ENCODE results near the gene TTC28.

Gene TTC28

GRCh38 chr22:27999876-28000275, 679.8 kb downstream of the TTC28 start:
- H3K79me1 ChIP-seq (ENCODE audit: low read length), result no peaks in the 10 kb centered on the region
- H3K4ac ChIP-seq (ENCODE audit: low read depth, low read length), result no peak overlapping the region
- no CpG with 5 or more reads among the region's 6 CpGs for WGBS (ENCODE audit: extremely low coverage, insufficient coverage, low lambda C conversion rate)
- H3K36me3 ChIP-seq (ENCODE audit: control insufficient read depth, insufficient read depth, low read length), result no peaks in the 10 kb centered on the region
- H3K56ac ChIP-seq (ENCODE audit: low read length), result no peak overlapping the region
- no peak overlapping the region for H2AK5ac ChIP-seq (ENCODE audit: low read length)
- no peak overlapping the region for H2BK120ac ChIP-seq (ENCODE audit: low read depth, low read length)
- no peak overlapping the region for H4K5ac ChIP-seq (ENCODE audit: low read length)
- no peak overlapping the region for H2BK15ac ChIP-seq (replicated peaks; ENCODE audit: low read depth)
- DNase-seq, result no peak
- no peak overlapping the region for H3K18ac ChIP-seq (ENCODE audit: low read length)
- no peak overlapping the region for H3K4me2 ChIP-seq (ENCODE audit: low read length)
- H3K27ac ChIP-seq (ENCODE audit: low read depth, low read length), result no peak overlapping the region
- H3K4me1 ChIP-seq (ENCODE audit: control insufficient read depth, low read depth, low read length), result no peaks in the 10 kb centered on the region
- H3K9ac ChIP-seq (ENCODE audit: low read length), result no peak overlapping the region
- H3K23ac ChIP-seq (ENCODE audit: low read length), result no peak overlapping the region
- no peak overlapping the region for H2BK5ac ChIP-seq (ENCODE audit: low read length)
- no peak overlapping the region for H4K8ac ChIP-seq (ENCODE audit: low read depth, low read length)
- H3K79me2 ChIP-seq (ENCODE audit: control insufficient read depth, insufficient read depth, low read length), result no peaks in the 10 kb centered on the region
- H3K4me3 ChIP-seq (ENCODE audit: low read length), result no peak overlapping the region
- H3K27me3 ChIP-seq (ENCODE audit: insufficient read depth, low read length, poor library complexity), result no peaks in the 10 kb centered on the region

GRCh38 chr22:27998511-27999410, 680.9 kb downstream of the TTC28 start:
- H3K4ac ChIP-seq (ENCODE audit: low read depth, low read length), result no peak overlapping the region
- WGBS (ENCODE audit: extremely low coverage, insufficient coverage, low lambda C conversion rate), result no CpG with 5 or more reads among the region's 40 CpGs
- no peaks in the 10 kb centered on the region for H3K79me2 ChIP-seq (ENCODE audit: control insufficient read depth, insufficient read depth, low read length)
- H3K36me3 ChIP-seq (ENCODE audit: control insufficient read depth, insufficient read depth, low read length), result no peaks in the 10 kb centered on the region
- H3K23ac ChIP-seq (ENCODE audit: low read length), result no peak overlapping the region
- no peak overlapping the region for H3K27ac ChIP-seq (ENCODE audit: low read depth, low read length)
- DNase-seq, result no peak
- no peaks in the 10 kb centered on the region for H3K4me1 ChIP-seq (ENCODE audit: control insufficient read depth, low read depth, low read length)
- no peak overlapping the region for H3K4me3 ChIP-seq (ENCODE audit: low read length)
- H3K18ac ChIP-seq (ENCODE audit: low read length), result no peak overlapping the region
- no peaks in the 10 kb centered on the region for H3K27me3 ChIP-seq (ENCODE audit: insufficient read depth, low read length, poor library complexity)
- H3K9ac ChIP-seq (ENCODE audit: low read length), result no peak overlapping the region
- no peak overlapping the region for H3K4me2 ChIP-seq (ENCODE audit: low read length)
- no peak overlapping the region for H3K56ac ChIP-seq (ENCODE audit: low read length)
- no peak overlapping the region for H2BK5ac ChIP-seq (ENCODE audit: low read length)
- H4K5ac ChIP-seq (ENCODE audit: low read length), result no peak overlapping the region
- no peaks in the 10 kb centered on the region for H3K79me1 ChIP-seq (ENCODE audit: low read length)
- no peak overlapping the region for H2BK120ac ChIP-seq (ENCODE audit: low read depth, low read length)
- H2BK15ac ChIP-seq (replicated peaks; ENCODE audit: low read depth), result no peak overlapping the region
- no peak overlapping the region for H4K8ac ChIP-seq (ENCODE audit: low read depth, low read length)
- no peak overlapping the region for H2AK5ac ChIP-seq (ENCODE audit: low read length)

GRCh38 chr22:27997538-27997937, 682.1 kb downstream of the TTC28 start:
- Histone ChIP-seq H3K27ac (ENCODE audit: low read depth, low read length) (no peak overlapping the region), H3K4ac (ENCODE audit: low read depth, low read length) (no peak overlapping the region), H3K56ac (ENCODE audit: low read length) (no peak overlapping the region), H3K23ac (ENCODE audit: low read length) (no peak overlapping the region), H4K8ac (ENCODE audit: low read depth, low read length) (no peak overlapping the region), H3K27me3 (ENCODE audit: insufficient read depth, low read length, poor library complexity) (no peaks in the 10 kb centered on the region), H2AK5ac (ENCODE audit: low read length) (no peak overlapping the region), H3K79me1 (ENCODE audit: low read length) (no peaks in the 10 kb centered on the region), H3K79me2 (ENCODE audit: control insufficient read depth, insufficient read depth, low read length) (no peaks in the 10 kb centered on the region), H2BK15ac (replicated peaks; ENCODE audit: low read depth) (no peak overlapping the region), H3K4me1 (ENCODE audit: control insufficient read depth, low read depth, low read length) (no peaks in the 10 kb centered on the region), H4K5ac (ENCODE audit: low read length) (no peak overlapping the region), H3K4me3 (ENCODE audit: low read length) (no peak overlapping the region), H3K36me3 (ENCODE audit: control insufficient read depth, insufficient read depth, low read length) (no peaks in the 10 kb centered on the region), H3K9ac (ENCODE audit: low read length) (no peak overlapping the region), H2BK120ac (ENCODE audit: low read depth, low read length) (no peak overlapping the region), H3K4me2 (ENCODE audit: low read length) (no peak overlapping the region), H3K18ac (ENCODE audit: low read length) (no peak overlapping the region), H2BK5ac (ENCODE audit: low read length) (no peak overlapping the region)
- no peak for DNase-seq
- WGBS (ENCODE audit: extremely low coverage, insufficient coverage, low lambda C conversion rate), result no CpG with 5 or more reads among the region's 4 CpGs

- no peaks in the 10 kb centered on the region for H3K4me1 ChIP-seq (ENCODE audit: control insufficient read depth, low read depth, low read length)
- no peaks in the 10 kb centered on the region for H3K79me1 ChIP-seq (ENCODE audit: low read length)
- H2BK5ac ChIP-seq (ENCODE audit: low read length), result no peak overlapping the region
- H3K27me3 ChIP-seq (ENCODE audit: insufficient read depth, low read length, poor library complexity), result no peaks in the 10 kb centered on the region
- H3K4me3 ChIP-seq (ENCODE audit: low read length), result no peak overlapping the region
- H3K23ac ChIP-seq (ENCODE audit: low read length), result no peak overlapping the region
- H3K79me2 ChIP-seq (ENCODE audit: control insufficient read depth, insufficient read depth, low read length), result no peaks in the 10 kb centered on the region
- no peak overlapping the region for H4K8ac ChIP-seq (ENCODE audit: low read depth, low read length)
- no peak overlapping the region for H2BK120ac ChIP-seq (ENCODE audit: low read depth, low read length)
- H3K9ac ChIP-seq (ENCODE audit: low read length), result no peak overlapping the region
- H3K18ac ChIP-seq (ENCODE audit: low read length), result no peak overlapping the region
- no peak overlapping the region for H3K4ac ChIP-seq (ENCODE audit: low read depth, low read length)
- H4K5ac ChIP-seq (ENCODE audit: low read length), result no peak overlapping the region
- H2BK15ac ChIP-seq (replicated peaks; ENCODE audit: low read depth), result no peak overlapping the region
- no peaks in the 10 kb centered on the region for H3K36me3 ChIP-seq (ENCODE audit: control insufficient read depth, insufficient read depth, low read length)
- H3K4me2 ChIP-seq (ENCODE audit: low read length), result no peak overlapping the region
- no peak overlapping the region for H3K56ac ChIP-seq (ENCODE audit: low read length)
- H2AK5ac ChIP-seq (ENCODE audit: low read length), result no peak overlapping the region
- WGBS (ENCODE audit: extremely low coverage, insufficient coverage, low lambda C conversion rate), result no CpG with 5 or more reads among the region's 7 CpGs
- H3K27ac ChIP-seq (ENCODE audit: low read depth, low read length), result no peak overlapping the region
- no peak for DNase-seq
Observed at GRCh38 chr22:27996981-27997380, 682.7 kb downstream of the TTC28 start.

- Histone ChIP-seq H2BK5ac (ENCODE audit: low read length) (no peak overlapping the region), H3K79me2 (ENCODE audit: control insufficient read depth, insufficient read depth, low read length) (no peaks in the 10 kb centered on the region), H3K27me3 (ENCODE audit: insufficient read depth, low read length, poor library complexity) (no peaks in the 10 kb centered on the region), H3K4me3 (ENCODE audit: low read length) (no peak overlapping the region), H3K4me2 (ENCODE audit: low read length) (no peak overlapping the region), H4K5ac (ENCODE audit: low read length) (no peak overlapping the region), H3K36me3 (ENCODE audit: control insufficient read depth, insufficient read depth, low read length) (no peaks in the 10 kb centered on the region), H3K9ac (ENCODE audit: low read length) (no peak overlapping the region), H3K79me1 (ENCODE audit: low read length) (no peaks in the 10 kb centered on the region), H3K56ac (ENCODE audit: low read length) (no peak overlapping the region), H3K4me1 (ENCODE audit: control insufficient read depth, low read depth, low read length) (no peaks in the 10 kb centered on the region), H4K8ac (ENCODE audit: low read depth, low read length) (no peak overlapping the region), H3K27ac (ENCODE audit: low read depth, low read length) (no peak overlapping the region), H2AK5ac (ENCODE audit: low read length) (no peak overlapping the region), H3K23ac (ENCODE audit: low read length) (no peak overlapping the region), H3K18ac (ENCODE audit: low read length) (no peak overlapping the region), H2BK15ac (replicated peaks; ENCODE audit: low read depth) (no peak overlapping the region), H3K4ac (ENCODE audit: low read depth, low read length) (no peak overlapping the region), H2BK120ac (ENCODE audit: low read depth, low read length) (no peak overlapping the region)
- DNase-seq, result no peak
- WGBS (ENCODE audit: extremely low coverage, insufficient coverage, low lambda C conversion rate), result no CpG with 5 or more reads among the region's 6 CpGs
Observed at GRCh38 chr22:27996529-27996925, 683.1 kb downstream of the TTC28 start.

All from mesendoderm (in vitro differentiated cells).